Naive thymus-derived CD8-positive, alpha-beta T cell (primary cell): Measurements from ENCODE around the gene OBSL1. TPM values are rescaled to one million over a fixed set of nuclear protein-coding genes. Genes with fewer than 3 reads are reported as not detected.

Experiments used
- ATAC-seq, 2 donors: fragments of 150-1000 bp; cut with Tn5 transposase in 1 of 2; sonication (Bioruptor Pico), chemical (Tn5 transposase) in 1 of 2; 1 replicate in 1 of 2; 2 replicates in 1 of 2; pipeline ENCODE4 v1.10.0; 2021; ENCODE audit warnings: mild to moderate bottlenecking in 2 of 2, moderate library complexity in 2 of 2
- POLR2A ChIA-PET: fragments of 350-600 bp; sonication (Branson Sonifier 250); formaldehyde crosslinking; loops from one replicate; lab custom pipeline; 2021; ENCODE audit warnings: antibody characterized with exemption; lab: Charles Lee
- DNase-seq, 10 donors: peaks; one replicate each; pipeline versions ENCODE4 v3.0.0 to v3.0.0-alpha.2; 2020 to 2022
- H3K27ac Mint-ChIP-seq, 10 donors: one replicate each; pipeline ENCODE4 v1.8.0; 2020 to 2022; ENCODE audit warnings: mild to moderate bottlenecking in 10 of 10, mixed read lengths in 10 of 10, moderate library complexity in 4 of 10, inconsistent platforms in 1 of 10
- H3K27me3 Mint-ChIP-seq, 5 donors: one replicate each; pipeline ENCODE4 v1.8.0; 2021 to 2022; ENCODE audit warnings: mixed read lengths in 5 of 5
- H3K36me3 Mint-ChIP-seq, 3 donors: one replicate each; pipeline ENCODE4 v1.8.0; 2020 to 2022; ENCODE audit warnings: mixed read lengths in 3 of 3, mild to moderate bottlenecking in 2 of 3, inconsistent platforms in 1 of 3
- H3K4me1 Mint-ChIP-seq, 4 donors: one replicate each; pipeline ENCODE4 v1.8.0; 2021 to 2022; ENCODE audit warnings: mixed read lengths in 4 of 4
- H3K4me3 Mint-ChIP-seq, 10 donors: one replicate each; pipeline ENCODE4 v1.8.0; 2020 to 2022; ENCODE audit warnings: mild to moderate bottlenecking in 10 of 10, mixed read lengths in 10 of 10, moderate library complexity in 6 of 10, inconsistent platforms in 1 of 10
- H3K9me3 Mint-ChIP-seq, 9 donors: one replicate each; pipeline ENCODE4 v1.8.0; 2020 to 2022; ENCODE audit warnings: mixed read lengths in 9 of 9, mild to moderate bottlenecking in 3 of 9, inconsistent platforms in 1 of 9, moderate library complexity in 1 of 9
- polyA plus RNA-seq, 3 donors: library from polyadenylated mRNA; unstranded; fragments of 300-500 nt; fragmentation: Illumina TruSeq; gene quantifications; one replicate each; pipeline ENCODE4 v1.2.3, GENCODE V29; 2021
- total RNA-seq, 8 experiments: library from RNA in 2 of 8; stranded (reverse) in 2 of 8; gene quantifications; one replicate each; pipeline ENCODE4 v1.2.3 and lab custom pipeline; 2021 to 2026

The OBSL1 gene
- total and polyA plus RNA-seq, 5 experiments from 2014 or later, result 0.96 to 1.1 TPM; not detected in 3

- Mint-ChIP-seq H3K4me3 (no peak overlapping the region), H3K27me3 (peaks cover 9 to 56% (median 11%) of the 10 kb centered on the region in 5 donors), H3K9me3 (no peaks in the 10 kb centered on the region), H3K4me1 (peaks cover 0 to 2% (median 0%) of the 10 kb centered on the region in 4 donors), H3K27ac (no peak overlapping the region), H3K36me3 (no peaks in the 10 kb centered on the region)
- ATAC-seq (no peak), DNase-seq (no peak)
- POLR2A ChIA-PET, result interaction anchor here (1.0 to 2.1 kb wide), 2 partner anchors 9 to 18 kb away, joined by 3 to 4 read pairs; no protein-coding TSS in a partner anchor
Observed at GRCh38 chr2:219560893-219561178, 10.5 kb downstream of the OBSL1 start.

- Mint-ChIP-seq H3K9me3 (no peaks in the 10 kb centered on the region), H3K27me3 (peaks cover 9 to 56% (median 11%) of the 10 kb centered on the region in 5 donors), H3K4me3 (no peak overlapping the region), H3K4me1 (peaks cover 0 to 2% (median 0%) of the 10 kb centered on the region in 4 donors), H3K36me3 (no peaks in the 10 kb centered on the region), H3K27ac (no peak overlapping the region)
- DNase-seq, result peak in 5 of 10 donors; percentile 17 to 40 (median 36)
- ATAC-seq, result peak; percentile 61 to 66
- POLR2A ChIA-PET, result interaction anchor here (1.0 to 2.1 kb wide), 2 partner anchors 9 to 18 kb away, joined by 3 to 4 read pairs; no protein-coding TSS in a partner anchor
Observed at GRCh38 chr2:219560037-219560892, 11.1 kb downstream of the OBSL1 start.

GRCh38 chr2:219559156-219559915, 12.0 kb downstream of the OBSL1 start:
- H3K27me3 Mint-ChIP-seq, result peaks cover 6 to 58% (median 15%) of the 10 kb centered on the region in 5 donors
- H3K4me3 Mint-ChIP-seq, result no peak overlapping the region
- POLR2A ChIA-PET, result interaction anchor here (2.1 kb wide), 1 partner anchor 8 kb away, joined by 4 read pairs; no protein-coding TSS in a partner anchor
- DNase-seq, result no peak
- peaks cover 0 to under 1% (median 0%) of the 10 kb centered on the region in 4 donors for H3K4me1 Mint-ChIP-seq
- ATAC-seq, result no peak
- no peak overlapping the region for H3K27ac Mint-ChIP-seq
- no peaks in the 10 kb centered on the region for H3K9me3 Mint-ChIP-seq
- no peaks in the 10 kb centered on the region for H3K36me3 Mint-ChIP-seq

- Mint-ChIP-seq H3K4me1 (peaks cover 0 to 7% (median 3%) of the 10 kb centered on the region in 4 donors), H3K4me3 (no peak overlapping the region), H3K27ac (no peak overlapping the region), H3K27me3 (peaks cover 12 to 58% (median 25%) of the 10 kb centered on the region in 5 donors), H3K36me3 (no peaks in the 10 kb centered on the region), H3K9me3 (no peaks in the 10 kb centered on the region)
- POLR2A ChIA-PET, result interaction anchor here (1.3 kb wide), 1 partner anchor 39 kb away, joined by 3 read pairs; no protein-coding TSS in a partner anchor
- DNase-seq, result no peak
- no peak for ATAC-seq
Observed at GRCh38 chr2:219557791-219558785, 13.3 kb downstream of the OBSL1 start.

GRCh38 chr2:219557320-219557719, 14.0 kb downstream of the OBSL1 start:
- H3K4me3 Mint-ChIP-seq, result no peak overlapping the region
- H3K9me3 Mint-ChIP-seq, result no peaks in the 10 kb centered on the region
- H3K36me3 Mint-ChIP-seq, result no peaks in the 10 kb centered on the region
- no peak for DNase-seq
- POLR2A ChIA-PET, result interaction anchor here (1.3 kb wide), 1 partner anchor 40 kb away, joined by 3 read pairs; no protein-coding TSS in a partner anchor
- peaks cover under 1 to 8% (median 3%) of the 10 kb centered on the region in 4 donors for H3K4me1 Mint-ChIP-seq
- no peak for ATAC-seq
- H3K27me3 Mint-ChIP-seq, result peaks cover 12 to 50% (median 25%) of the 10 kb centered on the region in 5 donors
- H3K27ac Mint-ChIP-seq, result no peak overlapping the region

GRCh38 chr2:219556413-219556812, 14.9 kb downstream of the OBSL1 start:
- POLR2A ChIA-PET, result no interaction called here
- peaks cover 4 to 10% (median 10%) of the 10 kb centered on the region in 4 donors for H3K4me1 Mint-ChIP-seq
- no peak overlapping the region for H3K27ac Mint-ChIP-seq
- no peak overlapping the region for H3K4me3 Mint-ChIP-seq
- DNase-seq (no peak), ATAC-seq (no peak)
- H3K27me3 Mint-ChIP-seq, result peaks cover 14 to 55% (median 31%) of the 10 kb centered on the region in 5 donors
- H3K9me3 Mint-ChIP-seq, result no peaks in the 10 kb centered on the region
- no peaks in the 10 kb centered on the region for H3K36me3 Mint-ChIP-seq

GRCh38 chr2:219555956-219556355, 15.4 kb downstream of the OBSL1 start:
- peaks cover 5 to 13% (median 11%) of the 10 kb centered on the region in 4 donors for H3K4me1 Mint-ChIP-seq
- peaks cover 16 to 55% (median 32%) of the 10 kb centered on the region in 5 donors for H3K27me3 Mint-ChIP-seq
- H3K4me3 Mint-ChIP-seq, result no peak overlapping the region
- H3K36me3 Mint-ChIP-seq, result no peaks in the 10 kb centered on the region
- peak in 1 of 10 donors; percentile 50 for DNase-seq
- POLR2A ChIA-PET, result no interaction called here
- ATAC-seq, result no peak
- no peaks in the 10 kb centered on the region for H3K9me3 Mint-ChIP-seq
- H3K27ac Mint-ChIP-seq, result no peak overlapping the region

GRCh38 chr2:219554350-219554749, 17.0 kb downstream of the OBSL1 start:
- Mint-ChIP-seq H3K27ac (no peak overlapping the region), H3K4me3 (peak overlapping the region in 2 of 10 donors; percentile 22 to 41), H3K9me3 (no peaks in the 10 kb centered on the region), H3K27me3 (peaks cover 17 to 57% (median 30%) of the 10 kb centered on the region in 5 donors), H3K36me3 (no peaks in the 10 kb centered on the region), H3K4me1 (peaks cover 7 to 16% (median 11%) of the 10 kb centered on the region in 4 donors)
- ATAC-seq (no peak), DNase-seq (no peak)
- POLR2A ChIA-PET, result no interaction called here

- Mint-ChIP-seq H3K9me3 (no peaks in the 10 kb centered on the region), H3K27me3 (peaks cover 20 to 55% (median 31%) of the 10 kb centered on the region in 5 donors), H3K4me3 (peak overlapping the region; percentile 11 to 84 (median 64)), H3K4me1 (peaks cover 7 to 16% (median 11%) of the 10 kb centered on the region in 4 donors), H3K36me3 (no peaks in the 10 kb centered on the region), H3K27ac (no peak overlapping the region)
- DNase-seq (no peak), ATAC-seq (no peak)
- POLR2A ChIA-PET, result no interaction called here
Observed at GRCh38 chr2:219553463-219553963, 17.8 kb downstream of the OBSL1 start.

GRCh38 chr2:219553168-219553417, 18.2 kb downstream of the OBSL1 start:
- Mint-ChIP-seq H3K4me1 (peaks cover 7 to 16% (median 11%) of the 10 kb centered on the region in 4 donors), H3K36me3 (no peaks in the 10 kb centered on the region), H3K27ac (peak overlapping the region in 1 of 10 donors; percentile 62), H3K9me3 (no peaks in the 10 kb centered on the region), H3K4me3 (peak overlapping the region; percentile 11 to 84 (median 64)), H3K27me3 (peaks cover 23 to 57% (median 35%) of the 10 kb centered on the region in 5 donors)
- ATAC-seq, result no peak
- POLR2A ChIA-PET, result interaction anchor here (1.5 kb wide), 1 partner anchor 55 kb away, joined by 4 read pairs; the partner anchor contains the start of gene GMPPA
- DNase-seq, result no peak

- Mint-ChIP-seq H3K9me3 (no peaks in the 10 kb centered on the region), H3K36me3 (no peaks in the 10 kb centered on the region), H3K27ac (peak overlapping the region in 1 of 10 donors; percentile 43), H3K4me1 (peaks cover 7 to 16% (median 11%) of the 10 kb centered on the region in 4 donors), H3K4me3 (peak overlapping the region; percentile 69 to 90 (median 77)), H3K27me3 (peaks cover 23 to 62% (median 36%) of the 10 kb centered on the region in 5 donors)
- ATAC-seq, result peak; percentile 92
- POLR2A ChIA-PET, result interaction anchor here (0.9 to 1.5 kb wide), 2 partner anchors 50 to 54 kb away, joined by 3 to 4 read pairs; partner anchors contain the start of gene GMPPA
- peak; percentile 67 to 82 (median 77) for DNase-seq
Observed at GRCh38 chr2:219552382-219553167, 18.8 kb downstream of the OBSL1 start.
